ENCODE measurements around the gene RAB44. TPM values are rescaled to one million over a fixed set of nuclear protein-coding genes. Genes with fewer than 3 reads are reported as not detected.

Gene RAB44
- total and polyA plus RNA-seq, 4 donors = 0.29 to 0.66 TPM; not detected in 2

GRCh38 chr6:36676141-36677058 lies 21.2 kb upstream of the RAB44 start:
- intact Hi-C loops (cut with DNase I) = no loop called here
- H3K9me3 ChIP-seq (ENCODE audit: control insufficient read depth, low read length) = no peaks in the 10 kb centered on the region
- H3K4me1 ChIP-seq (ENCODE audit: control insufficient read depth in 1 of 2, insufficient read depth in 2 of 2, low read length in 2 of 2) = no peaks in the 10 kb centered on the region
- 48 to 52% methylated on average over 4 of the region's 4 CpGs for WGBS, 2 donors
- ATAC-seq (ENCODE audit: low FRiP score) (no peak), DNase-seq (no peak)
- no peak overlapping the region for H3K4me3 ChIP-seq (ENCODE audit: low read length in 2 of 2)
- H3K27ac ChIP-seq (ENCODE audit: low read depth in 1 of 2, low read length in 2 of 2) = peak overlapping the region in 1 of 2 donors; percentile 58
- H3K36me3 ChIP-seq (ENCODE audit: control insufficient read depth in 1 of 2, insufficient read depth in 2 of 2, low read length in 1 of 2) = no peaks in the 10 kb centered on the region
- H3K27me3 ChIP-seq (ENCODE audit: control insufficient read depth in 1 of 2, insufficient read depth in 2 of 2, low read length in 1 of 2) = peaks cover 0 to 2% of the 10 kb centered on the region in 2 donors

GRCh38 chr6:36677059-36677749 lies 20.4 kb upstream of the RAB44 start:
- H3K36me3 ChIP-seq (ENCODE audit: control insufficient read depth in 1 of 2, insufficient read depth in 2 of 2, low read length in 1 of 2) = no peaks in the 10 kb centered on the region
- intact Hi-C loops (cut with DNase I) = no loop called here
- H3K9me3 ChIP-seq (ENCODE audit: control insufficient read depth, low read length) = no peaks in the 10 kb centered on the region
- DNase-seq (no peak), ATAC-seq (ENCODE audit: low FRiP score) (no peak)
- peak overlapping the region in 1 of 2 donors; percentile 44 for H3K27ac ChIP-seq (ENCODE audit: low read depth in 1 of 2, low read length in 2 of 2)
- peaks cover 0 to 2% of the 10 kb centered on the region in 2 donors for H3K27me3 ChIP-seq (ENCODE audit: control insufficient read depth in 1 of 2, insufficient read depth in 2 of 2, low read length in 1 of 2)
- H3K4me3 ChIP-seq (ENCODE audit: low read length in 2 of 2) = no peak overlapping the region
- WGBS, 2 donors = 49 to 51% methylated on average over 7 of the region's 7 CpGs
- H3K4me1 ChIP-seq (ENCODE audit: control insufficient read depth in 1 of 2, insufficient read depth in 2 of 2, low read length in 2 of 2) = no peaks in the 10 kb centered on the region

GRCh38 chr6:36677753-36678487 lies 19.7 kb upstream of the RAB44 start:
- no peak for DNase-seq
- Histone ChIP-seq H3K9me3 (ENCODE audit: control insufficient read depth, low read length) (no peaks in the 10 kb centered on the region), H3K4me1 (ENCODE audit: control insufficient read depth in 1 of 2, insufficient read depth in 2 of 2, low read length in 2 of 2) (no peaks in the 10 kb centered on the region), H3K4me3 (ENCODE audit: low read length in 2 of 2) (peak overlapping the region in 1 of 2 donors; percentile 15), H3K27ac (ENCODE audit: low read depth in 1 of 2, low read length in 2 of 2) (peak overlapping the region; percentile 37 to 44), H3K27me3 (ENCODE audit: control insufficient read depth in 1 of 2, insufficient read depth in 2 of 2, low read length in 1 of 2) (peaks cover 0 to 2% of the 10 kb centered on the region in 2 donors), H3K36me3 (ENCODE audit: control insufficient read depth in 1 of 2, insufficient read depth in 2 of 2, low read length in 1 of 2) (no peaks in the 10 kb centered on the region)
- intact Hi-C loops (cut with DNase I) = no loop called here
- 8% methylated on average over 8 to 10 of the region's 10 CpGs for WGBS, 2 donors
- ATAC-seq (ENCODE audit: low FRiP score) = no peak

GRCh38 chr6:36678488-36679042 lies 19.1 kb upstream of the RAB44 start, which contains the start of gene CDKN1A:
Gene CDKN1A, plus strand, starts transcription at chr6:36678714. Its CDS starts 5,388 bp downstream, at chr6:36684102.
- Histone ChIP-seq H3K27me3 (ENCODE audit: control insufficient read depth in 1 of 2, insufficient read depth in 2 of 2, low read length in 1 of 2) (peaks cover 0 to 2% of the 10 kb centered on the region in 2 donors), H3K9me3 (ENCODE audit: control insufficient read depth, low read length) (no peaks in the 10 kb centered on the region), H3K36me3 (ENCODE audit: control insufficient read depth in 1 of 2, insufficient read depth in 2 of 2, low read length in 1 of 2) (no peaks in the 10 kb centered on the region), H3K27ac (ENCODE audit: low read depth in 1 of 2, low read length in 2 of 2) (peak within 1 kb of the TSS; percentile 98 to 99), H3K4me3 (ENCODE audit: low read length in 2 of 2) (peak within 1 kb of the TSS; percentile 93 to 95), H3K4me1 (ENCODE audit: control insufficient read depth in 1 of 2, insufficient read depth in 2 of 2, low read length in 2 of 2) (no peaks in the 10 kb centered on the region)
- peak; percentile 89 for ATAC-seq (ENCODE audit: low FRiP score)
- peak; percentile 96 for DNase-seq
- intact Hi-C loops (cut with DNase I) = no loop called here
- WGBS, 2 donors = 0% methylated on average over 60 to 63 of the region's 63 CpGs

- peaks cover 0 to 2% of the 10 kb centered on the region in 2 donors for H3K27me3 ChIP-seq (ENCODE audit: control insufficient read depth in 1 of 2, insufficient read depth in 2 of 2, low read length in 1 of 2)
- H3K27ac ChIP-seq (ENCODE audit: low read depth in 1 of 2, low read length in 2 of 2) = peak overlapping the region; percentile 98 to 99
- intact Hi-C loops (cut with DNase I) = no loop called here
- no peaks in the 10 kb centered on the region for H3K4me1 ChIP-seq (ENCODE audit: control insufficient read depth in 1 of 2, insufficient read depth in 2 of 2, low read length in 2 of 2)
- H3K36me3 ChIP-seq (ENCODE audit: control insufficient read depth in 1 of 2, insufficient read depth in 2 of 2, low read length in 1 of 2) = peaks cover 0 to 4% of the 10 kb centered on the region in 2 donors
- no peaks in the 10 kb centered on the region for H3K9me3 ChIP-seq (ENCODE audit: control insufficient read depth, low read length)
- peak overlapping the region; percentile 93 to 95 for H3K4me3 ChIP-seq (ENCODE audit: low read length in 2 of 2)
- DNase-seq (peak; percentile 85 to 95), ATAC-seq (ENCODE audit: low FRiP score) (peak; percentile 68)
- WGBS, 2 donors = 0 to 1% methylated on average over 55 to 61 of the region's 61 CpGs
These were observed 18.4 kb upstream of the RAB44 start for GRCh38 chr6:36679043-36679833.

GRCh38 chr6:36682328-36683144 lies 15.1 kb upstream of the RAB44 start:
- Histone ChIP-seq H3K4me3 (ENCODE audit: low read length in 2 of 2) (no peak overlapping the region), H3K27me3 (ENCODE audit: control insufficient read depth in 1 of 2, insufficient read depth in 2 of 2, low read length in 1 of 2) (peaks cover 0 to 2% of the 10 kb centered on the region in 2 donors), H3K4me1 (ENCODE audit: control insufficient read depth in 1 of 2, insufficient read depth in 2 of 2, low read length in 2 of 2) (no peaks in the 10 kb centered on the region), H3K27ac (ENCODE audit: low read depth in 1 of 2, low read length in 2 of 2) (no peak overlapping the region), H3K9me3 (ENCODE audit: control insufficient read depth, low read length) (no peaks in the 10 kb centered on the region), H3K36me3 (ENCODE audit: control insufficient read depth in 1 of 2, insufficient read depth in 2 of 2, low read length in 1 of 2) (peaks cover 3 to 23% of the 10 kb centered on the region in 2 donors)
- 53 to 55% methylated on average over 11 of the region's 11 CpGs for WGBS, 2 donors
- ATAC-seq (ENCODE audit: low FRiP score) = no peak
- intact Hi-C loops (cut with DNase I) = loop anchor here in 1 of 2 donors (5.0 to 10.0 kb wide), 2 partner anchors 50 to 258 kb away; no protein-coding TSS in a partner anchor
- DNase-seq = peak in 1 of 2 donors; percentile 69

- H3K36me3 ChIP-seq (ENCODE audit: control insufficient read depth in 1 of 2, insufficient read depth in 2 of 2, low read length in 1 of 2) = peaks cover 3 to 23% of the 10 kb centered on the region in 2 donors
- WGBS, 2 donors = 87 to 90% methylated on average over 6 of the region's 6 CpGs
- no peaks in the 10 kb centered on the region for H3K9me3 ChIP-seq (ENCODE audit: control insufficient read depth, low read length)
- intact Hi-C loops (cut with DNase I) = loop anchor here in 1 of 2 donors (5.0 to 10.0 kb wide), 2 partner anchors 49 to 258 kb away; no protein-coding TSS in a partner anchor
- DNase-seq (no peak), ATAC-seq (ENCODE audit: low FRiP score) (no peak)
- peaks cover 0 to 2% of the 10 kb centered on the region in 2 donors for H3K27me3 ChIP-seq (ENCODE audit: control insufficient read depth in 1 of 2, insufficient read depth in 2 of 2, low read length in 1 of 2)
- H3K27ac ChIP-seq (ENCODE audit: low read depth in 1 of 2, low read length in 2 of 2) = no peak overlapping the region
- no peak overlapping the region for H3K4me3 ChIP-seq (ENCODE audit: low read length in 2 of 2)
- H3K4me1 ChIP-seq (ENCODE audit: control insufficient read depth in 1 of 2, insufficient read depth in 2 of 2, low read length in 2 of 2) = no peaks in the 10 kb centered on the region
These were observed 14.4 kb upstream of the RAB44 start for GRCh38 chr6:36683145-36683655.
